ENCODE results near the gene RAB28. TPM values are rescaled to one million over a fixed set of nuclear protein-coding genes. Genes with fewer than 3 reads are reported as not detected.

RAB28 gene
- total RNA-seq, 1 experiment from 2014 or later = 27.7 TPM

GRCh38 chr4:13349096-13349495, 135.0 kb downstream of the RAB28 start:
- no peaks in the 10 kb centered on the region for H3K36me3 ChIP-seq (replicated peaks; ENCODE audit: control insufficient read depth, insufficient read depth, low read length)
- H3K4me3 ChIP-seq (ENCODE audit: insufficient read depth, low read depth, low read length) = no peak overlapping the region
- no peak for DNase-seq
- H3K27me3 ChIP-seq (ENCODE audit: control insufficient read depth, insufficient read depth, low read length) = no peaks in the 10 kb centered on the region

- no peak for DNase-seq
- Histone ChIP-seq H3K4me3 (ENCODE audit: insufficient read depth, low read depth, low read length) (no peak overlapping the region), H3K27me3 (ENCODE audit: control insufficient read depth, insufficient read depth, low read length) (no peaks in the 10 kb centered on the region)
Observed at GRCh38 chr4:13348216-13348615, 135.9 kb downstream of the RAB28 start.

GRCh38 chr4:13347517-13348125, 136.5 kb downstream of the RAB28 start:
- Histone ChIP-seq H3K36me3 (replicated peaks; ENCODE audit: control insufficient read depth, insufficient read depth, low read length) (no peaks in the 10 kb centered on the region), H3K4me3 (ENCODE audit: insufficient read depth, low read depth, low read length) (no peak overlapping the region), H3K27me3 (ENCODE audit: control insufficient read depth, insufficient read depth, low read length) (no peaks in the 10 kb centered on the region)
- no peak for DNase-seq

More at GRCh38 chr4:13348216-13348615, 135.9 kb downstream of the RAB28 start:
- H3K36me3 ChIP-seq (replicated peaks; ENCODE audit: control insufficient read depth, insufficient read depth, low read length) = no peaks in the 10 kb centered on the region

GRCh38 chr4:13344216-13344615, 139.9 kb downstream of the RAB28 start:
- no peak for DNase-seq
- Histone ChIP-seq H3K4me3 (ENCODE audit: insufficient read depth, low read depth, low read length) (no peak overlapping the region), H3K36me3 (replicated peaks; ENCODE audit: control insufficient read depth, insufficient read depth, low read length) (no peaks in the 10 kb centered on the region), H3K27me3 (ENCODE audit: control insufficient read depth, insufficient read depth, low read length) (no peaks in the 10 kb centered on the region)

GRCh38 chr4:13340672-13341071, 143.5 kb downstream of the RAB28 start:
- Histone ChIP-seq H3K36me3 (replicated peaks; ENCODE audit: control insufficient read depth, insufficient read depth, low read length) (no peaks in the 10 kb centered on the region), H3K27me3 (ENCODE audit: control insufficient read depth, insufficient read depth, low read length) (no peaks in the 10 kb centered on the region), H3K4me3 (ENCODE audit: insufficient read depth, low read depth, low read length) (no peak overlapping the region)
- no peak for DNase-seq

- Histone ChIP-seq H3K4me3 (ENCODE audit: insufficient read depth, low read depth, low read length) (no peak overlapping the region), H3K27me3 (ENCODE audit: control insufficient read depth, insufficient read depth, low read length) (no peaks in the 10 kb centered on the region), H3K36me3 (replicated peaks; ENCODE audit: control insufficient read depth, insufficient read depth, low read length) (no peaks in the 10 kb centered on the region)
- DNase-seq = no peak
Observed at GRCh38 chr4:13331827-13332226, 152.3 kb downstream of the RAB28 start.

- DNase-seq = no peak
- Histone ChIP-seq H3K36me3 (replicated peaks; ENCODE audit: control insufficient read depth, insufficient read depth, low read length) (no peaks in the 10 kb centered on the region), H3K4me3 (ENCODE audit: insufficient read depth, low read depth, low read length) (no peak overlapping the region), H3K27me3 (ENCODE audit: control insufficient read depth, insufficient read depth, low read length) (no peaks in the 10 kb centered on the region)
Observed at GRCh38 chr4:13329963-13330362, 154.2 kb downstream of the RAB28 start.

GRCh38 chr4:13329340-13329850, 154.7 kb downstream of the RAB28 start:
- no peaks in the 10 kb centered on the region for H3K27me3 ChIP-seq (ENCODE audit: control insufficient read depth, insufficient read depth, low read length)
- no peak for DNase-seq
- no peaks in the 10 kb centered on the region for H3K36me3 ChIP-seq (replicated peaks; ENCODE audit: control insufficient read depth, insufficient read depth, low read length)
- no peak overlapping the region for H3K4me3 ChIP-seq (ENCODE audit: insufficient read depth, low read depth, low read length)

- Histone ChIP-seq H3K27me3 (ENCODE audit: control insufficient read depth, insufficient read depth, low read length) (no peaks in the 10 kb centered on the region), H3K4me3 (ENCODE audit: insufficient read depth, low read depth, low read length) (no peak overlapping the region), H3K36me3 (replicated peaks; ENCODE audit: control insufficient read depth, insufficient read depth, low read length) (no peaks in the 10 kb centered on the region)
- no peak for DNase-seq
Observed at GRCh38 chr4:13328591-13328990, 155.5 kb downstream of the RAB28 start.

GRCh38 chr4:13327991-13328390, 156.1 kb downstream of the RAB28 start:
- H3K36me3 ChIP-seq (replicated peaks; ENCODE audit: control insufficient read depth, insufficient read depth, low read length) = no peaks in the 10 kb centered on the region
- no peak for DNase-seq
- no peaks in the 10 kb centered on the region for H3K27me3 ChIP-seq (ENCODE audit: control insufficient read depth, insufficient read depth, low read length)
- no peak overlapping the region for H3K4me3 ChIP-seq (ENCODE audit: insufficient read depth, low read depth, low read length)

GRCh38 chr4:13325744-13326143, 158.4 kb downstream of the RAB28 start:
- H3K27me3 ChIP-seq (ENCODE audit: control insufficient read depth, insufficient read depth, low read length) = no peaks in the 10 kb centered on the region
- no peak overlapping the region for H3K4me3 ChIP-seq (ENCODE audit: insufficient read depth, low read depth, low read length)
- no peaks in the 10 kb centered on the region for H3K36me3 ChIP-seq (replicated peaks; ENCODE audit: control insufficient read depth, insufficient read depth, low read length)
- no peak for DNase-seq

- Histone ChIP-seq H3K36me3 (replicated peaks; ENCODE audit: control insufficient read depth, insufficient read depth, low read length) (no peaks in the 10 kb centered on the region), H3K4me3 (ENCODE audit: insufficient read depth, low read depth, low read length) (no peak overlapping the region), H3K27me3 (ENCODE audit: control insufficient read depth, insufficient read depth, low read length) (no peaks in the 10 kb centered on the region)
- no peak for DNase-seq
Observed at GRCh38 chr4:13323921-13324320, 160.2 kb downstream of the RAB28 start.

GRCh38 chr4:13322681-13323101, 161.4 kb downstream of the RAB28 start:
- no peaks in the 10 kb centered on the region for H3K27me3 ChIP-seq (ENCODE audit: control insufficient read depth, insufficient read depth, low read length)
- no peak for DNase-seq
- no peaks in the 10 kb centered on the region for H3K36me3 ChIP-seq (replicated peaks; ENCODE audit: control insufficient read depth, insufficient read depth, low read length)
- no peak overlapping the region for H3K4me3 ChIP-seq (ENCODE audit: insufficient read depth, low read depth, low read length)
